NCI-H2196 treated with DMSO at 0.1 percent for 48 hours (cell line): ENCODE measurements around the gene SRGAP3.

Source experiments
- DNase-seq: peaks from one replicate; lab custom pipeline; 2025; ENCODE audit not compliant: unreplicated experiment; lab: John Stamatoyannopoulos, UW

SRGAP3 gene

DNA sequence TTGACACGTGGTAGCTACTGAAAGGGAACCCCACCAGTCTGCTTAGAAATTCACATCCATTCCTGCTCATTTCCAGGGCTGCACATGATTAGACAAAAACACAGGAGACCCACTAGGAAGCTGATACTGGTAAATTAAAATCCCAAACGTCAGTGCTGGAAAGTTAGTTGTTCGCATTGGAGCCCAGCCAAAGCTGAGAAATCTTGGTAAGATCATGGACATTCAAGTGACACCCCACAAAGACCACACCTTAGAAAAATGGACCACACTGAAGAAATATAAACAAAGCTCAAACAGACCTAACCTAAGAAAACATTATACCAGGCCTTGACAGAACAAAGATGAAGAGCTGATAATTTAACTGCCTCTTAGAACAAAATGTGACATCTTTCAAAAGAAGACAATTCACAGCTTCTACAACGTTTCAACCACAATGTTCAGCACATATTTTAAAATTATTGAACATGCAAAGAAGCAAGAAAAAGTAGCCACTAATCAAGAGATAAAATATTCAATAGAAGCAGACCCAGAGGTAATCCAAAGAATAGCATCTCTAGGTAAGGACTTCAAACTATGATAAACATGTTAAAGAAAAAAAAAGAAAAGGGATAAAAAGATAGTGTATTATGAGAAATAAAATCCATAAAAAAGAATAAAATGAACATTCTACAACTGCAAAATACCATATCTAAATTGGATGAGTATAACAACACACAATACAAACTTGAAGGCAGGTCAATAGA lies 306.5 kb downstream of the SRGAP3 start:
- DNase-seq = no peak

- DNase-seq = no peak
Observed at GRCh38 chr3:8942115-8942514, 307.3 kb downstream of the SRGAP3 start.

DNA sequence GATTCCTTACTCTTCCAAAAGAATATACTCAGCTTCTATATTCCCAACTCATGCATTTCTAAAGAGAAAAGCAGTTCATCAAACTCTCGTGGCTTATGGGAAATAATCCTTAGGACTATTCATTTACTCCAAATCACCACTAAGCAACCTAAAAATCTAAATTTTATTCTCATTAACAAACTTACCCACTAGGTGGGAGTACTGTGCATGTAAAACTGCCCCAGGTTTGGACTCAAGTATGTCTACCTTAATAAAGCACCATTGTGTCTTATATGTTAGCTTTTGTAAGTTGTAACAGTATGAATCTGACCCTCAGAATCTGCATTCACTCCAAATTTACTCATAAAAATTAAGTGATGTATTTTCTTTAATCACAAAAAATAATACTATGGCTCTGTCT lies 311.4 kb downstream of the SRGAP3 start:
- DNase-seq = no peak

- DNase-seq = no peak
Observed at GRCh38 chr3:8937064-8938020, 312.1 kb downstream of the SRGAP3 start.

- DNase-seq = no peak
Observed at GRCh38 chr3:8932507-8932906, 316.9 kb downstream of the SRGAP3 start.

GRCh38 chr3:8931342-8931741 lies 318.1 kb downstream of the SRGAP3 start:
- DNase-seq = no peak
